Mesenchymal stem cell (in vitro differentiated cells and primary cell): Measurements from ENCODE around the gene MMAA.
"Not testable (repeated sequence)": the region's sequence is repeated elsewhere in the genome, so short reads cannot be mapped to it uniquely, and the experiment has no call there.

Experiments used
- DNase-seq: peaks from one replicate; pipeline ENCODE4 v3.0.0-alpha.2; 2013
- H2AFZ ChIP-seq: one replicate; pipeline ENCODE4 v1.6.1; 2013; ENCODE audit warnings: low read depth, mild to moderate bottlenecking, control low read depth, inconsistent platforms, low read length, moderate library complexity
- H2AK5ac ChIP-seq: 2 replicates; pipeline ENCODE4 v1.6.1; 2013; ENCODE audit warnings: low read length, moderate library complexity, mild to moderate bottlenecking, inconsistent platforms; ENCODE audit not compliant: severe bottlenecking
- H2BK120ac ChIP-seq: one replicate; pipeline ENCODE4 v1.6.1; 2013; ENCODE audit warnings: low read depth, mild to moderate bottlenecking, inconsistent platforms, low read length, moderate library complexity
- H2BK12ac ChIP-seq, 2 experiments: one replicate each; pipeline ENCODE4 v1.6.1; 2013; ENCODE audit warnings: inconsistent platforms in 2 of 2, low read length in 2 of 2, mild to moderate bottlenecking in 2 of 2, moderate library complexity in 2 of 2, control low read depth in 1 of 2
- H2BK15ac ChIP-seq: one replicate; pipeline ENCODE4 v1.6.1; 2013; ENCODE audit warnings: mild to moderate bottlenecking, low read depth, inconsistent platforms; ENCODE audit not compliant: poor library complexity, severe bottlenecking
- H2BK5ac ChIP-seq: 2 replicates; pipeline ENCODE4 v1.6.1; 2013; ENCODE audit warnings: low read depth, mild to moderate bottlenecking, low read length, control low read depth, inconsistent platforms; ENCODE audit not compliant: poor library complexity, severe bottlenecking
- H3K14ac ChIP-seq, 2 experiments: one replicate each; pipeline ENCODE4 v1.6.1; 2013; ENCODE audit warnings: inconsistent platforms in 2 of 2, low read length in 2 of 2, control low read depth in 1 of 2, mild to moderate bottlenecking in 1 of 2, moderate library complexity in 1 of 2
- H3K18ac ChIP-seq, 2 experiments: one replicate each; pipeline ENCODE4 v1.6.1; 2013; ENCODE audit warnings: inconsistent platforms in 2 of 2, low read length in 2 of 2, control low read depth in 1 of 2, low read depth in 1 of 2, mild to moderate bottlenecking in 1 of 2
- H3K23ac ChIP-seq, 2 experiments: one replicate each; pipeline ENCODE4 v1.6.1; 2013; ENCODE audit warnings: inconsistent platforms in 2 of 2, low read length in 2 of 2, mild to moderate bottlenecking in 2 of 2, moderate library complexity in 2 of 2, control low read depth in 1 of 2
- H3K27ac ChIP-seq: 2 replicates; pipeline ENCODE4 v1.5.1; 2013; ENCODE audit warnings: mild to moderate bottlenecking, moderate library complexity, low read length, control low read depth, inconsistent platforms; ENCODE audit not compliant: poor library complexity, severe bottlenecking
- H3K27me3 ChIP-seq, 2 experiments: 2 replicates each; pipeline versions ENCODE4 v1.6.1 to v1.7.0; 2013; ENCODE audit warnings: low read length in 2 of 2, mild to moderate bottlenecking in 2 of 2, moderate library complexity in 2 of 2, control low read depth in 1 of 2, inconsistent platforms in 1 of 2; ENCODE audit not compliant: control insufficient read depth in 1 of 2, insufficient read depth in 1 of 2
- H3K36me3 ChIP-seq, 2 experiments: 2 replicates each; pipeline versions ENCODE4 v1.6.1 to v1.7.0; 2013; ENCODE audit warnings: low read length in 2 of 2, control low read depth in 1 of 2, inconsistent platforms in 1 of 2, low read depth in 1 of 2, mild to moderate bottlenecking in 1 of 2; ENCODE audit not compliant: insufficient read depth in 2 of 2, control insufficient read depth in 1 of 2
- H3K4ac ChIP-seq, 2 experiments: one replicate each; pipeline ENCODE4 v1.6.1; 2013; ENCODE audit warnings: inconsistent platforms in 2 of 2, low read length in 2 of 2, mild to moderate bottlenecking in 2 of 2, moderate library complexity in 2 of 2, control low read depth in 1 of 2, low read depth in 1 of 2
- H3K4me1 ChIP-seq: 2 replicates; pipeline ENCODE4 v1.6.1; 2013; ENCODE audit warnings: low read depth, low read length, control low read depth; ENCODE audit not compliant: control insufficient read depth, insufficient read depth
- H3K4me2 ChIP-seq: 2 replicates; pipeline ENCODE4 v1.6.1; 2013; ENCODE audit warnings: low read length, mild to moderate bottlenecking, inconsistent platforms; ENCODE audit not compliant: poor library complexity, severe bottlenecking
- H3K4me3 ChIP-seq, 2 experiments: 2 replicates each; pipeline versions ENCODE4 v1.5.1 to v1.7.0; 2013; ENCODE audit warnings: low read length in 2 of 2, mild to moderate bottlenecking in 2 of 2, control low read depth in 1 of 2, low read depth in 1 of 2; ENCODE audit not compliant: insufficient read depth in 1 of 2
- H3K79me1 ChIP-seq: replicated peaks from 2 replicates; pipeline ENCODE4 v1.6.1; 2013; ENCODE audit warnings: mild to moderate bottlenecking, control low read depth, low read length, inconsistent platforms; ENCODE audit not compliant: poor library complexity, severe bottlenecking
- H3K9ac ChIP-seq: 2 replicates; pipeline ENCODE4 v1.7.0; 2013; ENCODE audit warnings: mild to moderate bottlenecking, low read length, moderate library complexity
- H3K9me3 ChIP-seq: 2 replicates; pipeline ENCODE4 v1.7.0; 2013; ENCODE audit warnings: mild to moderate bottlenecking, low read length; ENCODE audit not compliant: control insufficient read depth
- H4K8ac ChIP-seq: one replicate; pipeline ENCODE4 v1.6.1; 2013; ENCODE audit warnings: inconsistent platforms, mild to moderate bottlenecking, low read length, moderate library complexity
- H4K91ac ChIP-seq: one replicate; pipeline ENCODE4 v1.6.1; 2013; ENCODE audit warnings: mild to moderate bottlenecking, low read length, inconsistent platforms
- WGBS: methylation state at CpG from one replicate; pipeline ENCODE4 v1.1.7; 2013; ENCODE audit warnings: mixed read lengths; 5-methylcytosine and 5-hydroxymethylcytosine counted together

The MMAA gene

GRCh38 chr4:145587088-145587754 is 32.0 kb upstream of the MMAA start:
- Histone ChIP-seq H3K18ac (no peak overlapping the region), H3K27ac (no peak overlapping the region), H3K4me1 (no peaks in the 10 kb centered on the region), H3K14ac (no peak overlapping the region), H2AFZ (no peak overlapping the region), H2BK12ac (no peak overlapping the region), H3K4me3 (no peak overlapping the region), H3K4ac (no peak overlapping the region), H2AK5ac (no peak overlapping the region), H3K9ac (no peak overlapping the region), H3K36me3 (no peaks in the 10 kb centered on the region), H4K91ac (no peak overlapping the region), H3K23ac (no peak overlapping the region), H2BK120ac (no peak overlapping the region), H3K27me3 (peaks cover 0 to 13% of the 10 kb centered on the region in 2 experiments), H3K79me1 (no peaks in the 10 kb centered on the region), H2BK5ac (no peak overlapping the region), H3K4me2 (no peak overlapping the region), H2BK15ac (no peak overlapping the region), H3K9me3 (no peaks in the 10 kb centered on the region), H4K8ac (no peak overlapping the region)
- no peak for DNase-seq
- WGBS = 59% methylated on average over 2 of the region's 3 CpGs

- no CpG with 5 or more reads among the region's 2 CpGs for WGBS
- H3K9ac ChIP-seq, H3K4me1 ChIP-seq, DNase-seq, H2AFZ ChIP-seq, H2BK12ac ChIP-seq, H2AK5ac ChIP-seq, H3K23ac ChIP-seq, H3K14ac ChIP-seq, H3K4ac ChIP-seq, H3K36me3 ChIP-seq, H4K91ac ChIP-seq, H3K9me3 ChIP-seq, H3K27ac ChIP-seq, H2BK5ac ChIP-seq, H3K4me2 ChIP-seq, H4K8ac ChIP-seq, H2BK120ac ChIP-seq, H3K18ac ChIP-seq, H3K4me3 ChIP-seq, H3K79me1 ChIP-seq, H2BK15ac ChIP-seq: not testable (repeated sequence)
- peaks cover 0 to 13% of the 10 kb centered on the region in 2 experiments for H3K27me3 ChIP-seq
Measured at GRCh38 chr4:145589381-145589780, 29.8 kb upstream of the MMAA start.

- Histone ChIP-seq H3K14ac (no peak overlapping the region), H3K9me3 (no peaks in the 10 kb centered on the region), H3K4me2 (no peak overlapping the region), H3K27ac (no peak overlapping the region), H3K23ac (no peak overlapping the region), H3K9ac (no peak overlapping the region), H3K27me3 (peaks cover 0 to 13% of the 10 kb centered on the region in 2 experiments), H2BK15ac (no peak overlapping the region), H3K18ac (no peak overlapping the region), H2AK5ac (no peak overlapping the region), H3K79me1 (no peaks in the 10 kb centered on the region), H3K4me1 (no peaks in the 10 kb centered on the region), H4K91ac (no peak overlapping the region), H3K4me3 (no peak overlapping the region), H2BK120ac (no peak overlapping the region), H4K8ac (no peak overlapping the region), H2BK12ac (no peak overlapping the region), H2BK5ac (no peak overlapping the region), H3K4ac (no peak overlapping the region), H2AFZ (no peak overlapping the region), H3K36me3 (no peaks in the 10 kb centered on the region)
- WGBS = 100% methylated on average over 1 of the region's 3 CpGs
- no peak for DNase-seq
Measured at GRCh38 chr4:145589916-145590702, 29.1 kb upstream of the MMAA start.

GRCh38 chr4:145602129-145602760 is 16.9 kb upstream of the MMAA start:
- no peak overlapping the region for H4K8ac ChIP-seq
- H3K9me3 ChIP-seq = no peaks in the 10 kb centered on the region
- no peak overlapping the region for H3K4ac ChIP-seq
- H2AFZ ChIP-seq = no peak overlapping the region
- H2BK15ac ChIP-seq = no peak overlapping the region
- no peaks in the 10 kb centered on the region for H3K27me3 ChIP-seq
- no peak overlapping the region for H2BK12ac ChIP-seq
- no peaks in the 10 kb centered on the region for H3K36me3 ChIP-seq
- H3K79me1 ChIP-seq = no peaks in the 10 kb centered on the region
- H3K4me2 ChIP-seq = no peak overlapping the region
- no peak for DNase-seq
- no peak overlapping the region for H3K14ac ChIP-seq
- H4K91ac ChIP-seq = no peak overlapping the region
- WGBS = 81% methylated on average over 2 of the region's 4 CpGs
- H3K4me1 ChIP-seq = no peaks in the 10 kb centered on the region
- no peak overlapping the region for H2BK5ac ChIP-seq
- no peak overlapping the region for H3K18ac ChIP-seq
- no peak overlapping the region for H3K9ac ChIP-seq
- no peak overlapping the region for H2AK5ac ChIP-seq
- no peak overlapping the region for H2BK120ac ChIP-seq
- no peak overlapping the region for H3K27ac ChIP-seq
- H3K4me3 ChIP-seq = no peak overlapping the region
- no peak overlapping the region for H3K23ac ChIP-seq
